Mammary epithelial cell (primary cell): ENCODE measurements around the gene GNL2.

Experiments used
- CTCF ChIP-seq, 2 donors: IDR thresholded peaks in 1 of 2; conservative IDR thresholded peaks in 1 of 2; 2 replicates each; pipeline ENCODE4 v1.5.1; 2011 to 2012; ENCODE audit warnings: inconsistent platforms in 2 of 2, low read length in 2 of 2, mild to moderate bottlenecking in 2 of 2, control low read depth in 1 of 2, low read depth in 1 of 2; ENCODE audit not compliant: insufficient read depth in 1 of 2; ENCODE audit errors: extremely low read depth in 1 of 2
- EZH2 ChIP-seq: IDR thresholded peaks from 2 replicates; pipeline ENCODE4 v1.6.1; 2012; ENCODE audit warnings: low read length, inconsistent platforms, borderline replicate concordance

GRCh38 chr1:37588939-37589338 is 6.8 kb downstream of the GNL2 start:
- TF ChIP-seq EZH2 (no peak), CTCF (conservative IDR thresholded peaks at IDR 0.05 in 1 of 2, IDR thresholded peaks at IDR 0.05 in 1 of 2; ENCODE audit: extremely low read depth in 1 of 2, insufficient read depth in 1 of 2, low read depth in 1 of 2, low read length in 2 of 2) (no peak)
